Ascending aorta (tissue), 2 donors: Measurements from ENCODE around the gene RAPGEF2. TPM values are rescaled to one million over a fixed set of nuclear protein-coding genes. Genes with fewer than 3 reads are reported as not detected.
"Not testable (repeated sequence)": the region's sequence is repeated elsewhere in the genome, so short reads cannot be mapped to it uniquely, and the experiment has no call there.

ENCODE experiments used
- DNase-seq, 2 donors: peaks; one replicate each; pipeline ENCODE4 v3.0.0-alpha.2; 2019; ENCODE audit warnings: low spot score in 2 of 2
- H3K27ac ChIP-seq, 2 donors: fragments of 200-600 bp; sonication (generic); one replicate each; pipeline ENCODE4 v1.5.1; 2016 to 2017; ENCODE audit warnings: mild to moderate bottlenecking in 1 of 2
- H3K27me3 ChIP-seq: fragments of 200-600 bp; sonication (generic); one replicate; pipeline ENCODE4 v1.5.1; 2017
- H3K36me3 ChIP-seq, 2 donors: fragments of 200-600 bp; sonication (generic); one replicate each; pipeline ENCODE4 v1.5.1; 2016
- H3K4me1 ChIP-seq, 2 donors: fragments of 200-600 bp; sonication (generic); one replicate each; pipeline ENCODE4 v1.5.1; 2016 to 2017; ENCODE audit warnings: mild to moderate bottlenecking in 1 of 2
- H3K4me3 ChIP-seq, 2 donors: fragments of 200-600 bp; sonication (generic); one replicate each; pipeline ENCODE4 v1.5.1; 2016 to 2017; ENCODE audit warnings: mild to moderate bottlenecking in 1 of 2
- H3K9me3 ChIP-seq, 2 donors: fragments of 200-600 bp; sonication (generic); one replicate each; pipeline ENCODE4 v1.5.1; 2016
- CTCF ChIP-seq, 3 experiments: fragments of 200-600 bp in 2 of 3; fragments of 450-650 bp in 1 of 3; sonication (generic) in 2 of 3; IDR thresholded peaks; one replicate each; pipeline ENCODE4 v1.5.1; 2016 to 2019; ENCODE audit warnings: antibody characterized with exemption in 3 of 3, mild to moderate bottlenecking in 1 of 3, moderate library complexity in 1 of 3
- intact Hi-C: fragments of 100-400 bp; cut with DNase I; formaldehyde crosslinking; loops from one replicate; pipeline ENCODE4 v1.15.1; 2023
- total RNA-seq: library from RNA; depleted of rRNA; stranded (reverse); fragments of >200 nt; gene quantifications from one replicate; pipeline ENCODE4 v1.1.0, GENCODE V29; 2016

The RAPGEF2 gene
- total RNA-seq, 1 donor from 2014 or later, result 65.7 TPM

DNA sequence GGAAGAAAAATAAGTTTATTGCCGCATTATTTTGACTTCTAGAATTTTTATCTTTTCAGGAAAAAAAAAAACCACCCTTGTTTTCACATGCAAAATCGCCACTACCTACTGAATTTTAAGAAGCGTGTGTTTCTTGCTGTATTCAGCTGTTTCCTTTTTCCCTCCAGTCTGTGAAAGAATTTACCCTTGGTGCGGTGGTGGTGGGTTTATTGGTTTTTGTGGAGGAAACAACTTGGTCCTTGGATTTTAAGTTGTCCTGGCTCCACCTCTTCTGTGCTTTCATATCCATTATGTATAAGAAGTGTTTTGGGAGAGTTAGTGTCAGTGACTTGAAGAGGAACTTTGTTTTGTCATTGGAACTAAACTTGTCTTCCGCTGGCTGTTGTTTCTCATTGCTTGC, 8.1 kb downstream of the RAPGEF2 start:
- no peak overlapping the region for H3K4me3 ChIP-seq
- intact Hi-C loops, result no loop called here

GRCh38 chr4:159111416-159111815, 8.5 kb downstream of the RAPGEF2 start:
- Histone ChIP-seq H3K36me3 (no peaks in the 10 kb centered on the region), H3K27ac (no peak overlapping the region), H3K9me3 (no peaks in the 10 kb centered on the region), H3K4me1 (peaks cover 0 to 22% of the 10 kb centered on the region in 2 donors), H3K4me3 (no peak overlapping the region), H3K27me3 (no peaks in the 10 kb centered on the region)
- intact Hi-C loops, result no loop called here
- no peak for DNase-seq
- TF ChIP-seq CTCF (IDR thresholded peaks at IDR 0.05), result no peak

More for the DNA sequence above, 8.1 kb downstream of the RAPGEF2 start:
- no peak for TF ChIP-seq CTCF (IDR thresholded peaks at IDR 0.05)
- no peak overlapping the region for H3K27ac ChIP-seq
- H3K36me3 ChIP-seq, result no peaks in the 10 kb centered on the region
- H3K4me1 ChIP-seq, result peaks cover 0 to 24% of the 10 kb centered on the region in 2 donors
- DNase-seq, result no peak
- H3K9me3 ChIP-seq, result no peaks in the 10 kb centered on the region
- H3K27me3 ChIP-seq, result no peaks in the 10 kb centered on the region

DNA sequence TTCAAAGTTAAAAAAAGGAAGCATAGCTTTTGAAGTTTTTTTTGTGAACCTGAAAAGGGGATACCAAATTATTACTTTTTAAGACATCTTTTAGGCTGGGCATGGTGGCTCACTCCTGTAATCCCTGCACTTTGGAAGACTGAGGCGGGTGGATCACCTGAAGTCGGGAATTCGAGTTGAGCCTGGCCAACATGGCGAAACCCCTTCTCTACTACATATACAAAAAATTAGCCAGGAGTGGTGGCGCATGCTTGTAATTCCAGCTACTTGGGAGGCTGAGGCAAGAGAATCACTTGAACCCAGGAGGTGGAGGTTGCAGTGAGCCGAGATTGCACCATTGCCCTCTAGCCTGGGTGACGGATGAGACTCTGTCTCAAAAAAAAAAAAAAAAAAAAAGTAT, 10.5 kb downstream of the RAPGEF2 start:
- DNase-seq, H3K9me3 ChIP-seq, H3K4me3 ChIP-seq, H3K27ac ChIP-seq, H3K27me3 ChIP-seq, H3K36me3 ChIP-seq, intact Hi-C loops: not testable (repeated sequence)
- H3K4me1 ChIP-seq, result peaks cover 0 to 12% of the 10 kb centered on the region in 2 donors

DNA sequence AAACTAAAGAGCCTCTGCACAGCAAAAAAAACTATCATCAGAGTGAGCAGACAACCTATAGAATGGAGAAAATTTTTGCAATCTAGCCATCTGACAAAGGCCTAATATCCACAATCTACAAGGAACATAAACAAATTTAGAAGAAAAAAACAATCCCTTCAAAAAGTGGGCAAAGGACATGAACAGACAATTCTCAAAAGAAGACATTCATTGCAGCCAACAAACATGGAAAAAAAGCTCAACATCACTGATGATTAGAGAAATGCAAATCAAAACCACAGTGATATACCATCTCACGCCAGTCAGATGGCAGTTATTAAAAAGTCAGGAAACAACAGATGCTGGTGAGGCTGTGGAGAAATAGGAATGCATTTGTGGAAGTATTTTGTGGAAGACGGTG, 13.2 kb downstream of the RAPGEF2 start:
- DNase-seq, H3K4me1 ChIP-seq, H3K36me3 ChIP-seq, H3K4me3 ChIP-seq, H3K9me3 ChIP-seq, H3K27me3 ChIP-seq, H3K27ac ChIP-seq, intact Hi-C loops: not testable (repeated sequence)

- H3K27ac ChIP-seq, H3K9me3 ChIP-seq, H3K4me1 ChIP-seq, intact Hi-C loops, H3K36me3 ChIP-seq, H3K4me3 ChIP-seq, DNase-seq, H3K27me3 ChIP-seq: not testable (repeated sequence)
These were observed 13.8 kb downstream of the RAPGEF2 start for GRCh38 chr4:159116693-159117092.

DNA sequence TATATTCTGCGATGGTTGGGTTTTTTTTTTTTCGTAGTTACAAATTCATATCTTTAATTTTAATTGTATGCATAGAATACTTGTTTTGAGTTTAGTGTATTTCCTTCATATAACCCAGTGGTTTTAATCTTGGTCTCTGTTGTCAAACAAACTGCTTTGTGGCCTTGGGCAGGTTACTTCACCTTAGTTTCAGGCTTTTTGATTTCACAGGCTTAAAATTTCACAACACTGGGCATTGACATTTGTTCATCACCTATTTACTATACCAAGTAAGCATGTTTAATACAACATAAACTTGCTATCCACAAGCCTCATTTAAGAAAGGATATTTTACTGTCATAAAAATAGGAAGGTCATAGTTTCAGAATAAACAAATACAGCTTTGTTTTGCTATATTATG, 14.7 kb downstream of the RAPGEF2 start:
- Histone ChIP-seq H3K36me3 (no peaks in the 10 kb centered on the region), H3K4me1 (peaks cover 0 to 2% of the 10 kb centered on the region in 2 donors), H3K4me3 (no peak overlapping the region), H3K9me3 (no peaks in the 10 kb centered on the region), H3K27me3 (no peaks in the 10 kb centered on the region), H3K27ac (no peak overlapping the region)
- no peak for TF ChIP-seq CTCF (IDR thresholded peaks at IDR 0.05)
- no peak for DNase-seq
- intact Hi-C loops, result no loop called here

- Histone ChIP-seq H3K4me1 (peaks cover 0 to 2% of the 10 kb centered on the region in 2 donors), H3K36me3 (no peaks in the 10 kb centered on the region), H3K27ac (no peak overlapping the region), H3K4me3 (no peak overlapping the region), H3K27me3 (no peaks in the 10 kb centered on the region), H3K9me3 (no peaks in the 10 kb centered on the region)
- no peak for TF ChIP-seq CTCF (IDR thresholded peaks at IDR 0.05)
- intact Hi-C loops, result no loop called here
- DNase-seq, result no peak
These were observed 15.1 kb downstream of the RAPGEF2 start for GRCh38 chr4:159117968-159118367.
